M059J (cell line): ENCODE results near the gene LHFPL6. TPM values are rescaled to one million over a fixed set of nuclear protein-coding genes. Genes with fewer than 3 reads are reported as not detected.

ENCODE experiments used
- DNase-seq: peaks from one replicate; pipeline ENCODE4 v3.0.0-alpha.2; 2012; ENCODE audit warnings: low read depth
- total RNA-seq: library from RNA; depleted of rRNA; stranded (reverse); fragments of >200 nt; shearing (Covaris generic); gene quantifications from 2 replicates; pipeline ENCODE4 v1.2.3, GENCODE V29; 2014

LHFPL6 gene
- total RNA-seq, 1 experiment from 2014 or later: 39.0 TPM

GRCh38 chr13:39554371-39554770 lies 48.6 kb downstream of the LHFPL6 start:
- no peak for DNase-seq

- DNase-seq: no peak
These were observed 50.7 kb downstream of the LHFPL6 start for GRCh38 chr13:39552246-39552645.

- DNase-seq: no peak
These were observed 52.1 kb downstream of the LHFPL6 start for GRCh38 chr13:39550931-39551330.

GRCh38 chr13:39547108-39547507 lies 55.9 kb downstream of the LHFPL6 start:
- no peak for DNase-seq

- no peak for DNase-seq
These were observed 60.6 kb downstream of the LHFPL6 start for GRCh38 chr13:39542361-39542760.

GRCh38 chr13:39540929-39541605 lies 61.9 kb downstream of the LHFPL6 start:
- no peak for DNase-seq

GRCh38 chr13:39538816-39539790 lies 63.9 kb downstream of the LHFPL6 start:
- DNase-seq: peak; percentile 71

GRCh38 chr13:39536906-39537305 lies 66.1 kb downstream of the LHFPL6 start:
- peak; percentile 88 for DNase-seq

- DNase-seq: peak; percentile 66
These were observed 66.7 kb downstream of the LHFPL6 start for GRCh38 chr13:39536274-39536673.

GRCh38 chr13:39533651-39534150 lies 69.3 kb downstream of the LHFPL6 start:
- no peak for DNase-seq

GRCh38 chr13:39531646-39532045 lies 71.3 kb downstream of the LHFPL6 start:
- DNase-seq: peak; percentile 24

- DNase-seq: peak; percentile 35
These were observed 72.1 kb downstream of the LHFPL6 start for GRCh38 chr13:39530916-39531315.

- no peak for DNase-seq
These were observed 74.4 kb downstream of the LHFPL6 start for GRCh38 chr13:39528661-39528980.

- DNase-seq: peak; percentile 91
These were observed 74.9 kb downstream of the LHFPL6 start for GRCh38 chr13:39527961-39528660.

- DNase-seq: no peak
These were observed 75.7 kb downstream of the LHFPL6 start for GRCh38 chr13:39527301-39527700.

- DNase-seq: no peak
These were observed 76.5 kb downstream of the LHFPL6 start for GRCh38 chr13:39526499-39526898.

GRCh38 chr13:39525506-39525905 lies 77.5 kb downstream of the LHFPL6 start:
- no peak for DNase-seq

GRCh38 chr13:39524795-39525194 lies 78.2 kb downstream of the LHFPL6 start:
- DNase-seq: no peak

GRCh38 chr13:39522329-39522728 lies 80.7 kb downstream of the LHFPL6 start:
- no peak for DNase-seq

- DNase-seq: no peak
These were observed 81.3 kb downstream of the LHFPL6 start for GRCh38 chr13:39521701-39522100.

- peak; percentile 81 for DNase-seq
These were observed 86.9 kb downstream of the LHFPL6 start for GRCh38 chr13:39516096-39516495.

- no peak for DNase-seq
These were observed 87.7 kb downstream of the LHFPL6 start for GRCh38 chr13:39515224-39515714.
